IMR-90 (cell line): ENCODE results near the gene ZDHHC14. TPM values are rescaled to one million over a fixed set of nuclear protein-coding genes. Genes with fewer than 3 reads are reported as not detected.

ENCODE experiments used
- ATAC-seq: fragments of 200-7000 bp; cut with Tn5 transposase; 2 replicates; pipeline ENCODE4 v1.9.1; 2020; ENCODE audit warnings: low read depth, mild to moderate bottlenecking, moderate library complexity
- BruUV-seq: library from RNA; stranded (reverse); fragments of 400-500 nt; replicated peaks from 2 replicates; lab custom pipeline; 2021; lab: Mats Ljungman, UMichigan
- CTCF ChIA-PET: fragments of 300-600 bp; formaldehyde crosslinking; extraction: SDS; loops from one replicate; lab custom pipeline; 2021; ENCODE audit warnings: antibody characterized with exemption; lab: Yijun Ruan, JAX
- POLR2A ChIA-PET: fragments of 300-600 bp; sonication (Branson Sonifier 250); formaldehyde crosslinking; loops from one replicate; lab custom pipeline; 2022; ENCODE audit warnings: antibody characterized with exemption; ENCODE audit not compliant: unreplicated experiment; lab: Charles Lee
- DNase-seq: peaks from one replicate; pipeline ENCODE4 v3.0.0; 2013
- H2AFZ ChIP-seq: replicated peaks from 2 replicates; pipeline ENCODE3; 2013; ENCODE audit warnings: low read length, mild to moderate bottlenecking; ENCODE audit not compliant: poor library complexity
- H2AK5ac ChIP-seq: 2 replicates; pipeline ENCODE4 v1.6.1; 2013; ENCODE audit warnings: low read depth, low read length, inconsistent platforms
- H2AK9ac ChIP-seq: replicated peaks from 2 replicates; pipeline ENCODE3; 2013; ENCODE audit warnings: mild to moderate bottlenecking, low read depth, low read length, moderate library complexity; ENCODE audit not compliant: poor library complexity
- H2BK120ac ChIP-seq: 2 replicates; pipeline ENCODE4 v1.6.1; 2013; ENCODE audit warnings: low read depth, low read length, inconsistent platforms
- H2BK15ac ChIP-seq: 3 replicates; pipeline ENCODE4 v1.6.1; 2013; ENCODE audit warnings: low read depth, low read length, inconsistent platforms
- H2BK20ac ChIP-seq: 2 replicates; pipeline ENCODE4 v1.6.1; 2013; ENCODE audit warnings: low read depth, mild to moderate bottlenecking, inconsistent platforms, low read length, moderate library complexity
- H2BK5ac ChIP-seq: 2 replicates; pipeline ENCODE4 v1.6.1; 2013; ENCODE audit warnings: mild to moderate bottlenecking, low read depth, low read length, inconsistent platforms; ENCODE audit not compliant: poor library complexity, severe bottlenecking
- H3K14ac ChIP-seq: replicated peaks from 2 replicates; pipeline ENCODE4 v1.6.1; 2013; ENCODE audit warnings: low read depth, low read length, inconsistent platforms
- H3K18ac ChIP-seq: 2 replicates; pipeline ENCODE4 v1.6.1; 2013; ENCODE audit warnings: low read depth, low read length, control low read depth
- H3K23ac ChIP-seq: 2 replicates; pipeline ENCODE4 v1.6.1; 2013; ENCODE audit warnings: low read depth, low read length, inconsistent platforms
- H3K27ac ChIP-seq: 2 replicates; pipeline ENCODE4 v1.5.1; 2013; ENCODE audit warnings: mild to moderate bottlenecking, control low read depth, low read length; ENCODE audit not compliant: insufficient read depth
- H3K27me3 ChIP-seq: 2 replicates; pipeline ENCODE4 v1.6.1; 2013; ENCODE audit warnings: low read length; ENCODE audit not compliant: control insufficient read depth, insufficient read depth
- H3K36me3 ChIP-seq: 2 replicates; pipeline ENCODE4 v1.6.1; 2013; ENCODE audit warnings: low read length, mixed read lengths; ENCODE audit not compliant: control insufficient read depth, insufficient read depth
- H3K4ac ChIP-seq: 2 replicates; pipeline ENCODE4 v1.6.1; 2013; ENCODE audit warnings: low read depth, low read length, inconsistent platforms
- H3K4me1 ChIP-seq: 2 replicates; pipeline ENCODE4 v1.6.1; 2013; ENCODE audit warnings: low read length, mixed read lengths; ENCODE audit not compliant: control insufficient read depth, insufficient read depth
- H3K4me2 ChIP-seq: 2 replicates; pipeline ENCODE4 v1.6.1; 2013; ENCODE audit warnings: low read depth, mild to moderate bottlenecking, control low read depth, low read length, moderate library complexity
- H3K4me3 ChIP-seq: 2 replicates; pipeline ENCODE4 v1.5.1; 2013; ENCODE audit warnings: low read depth, mild to moderate bottlenecking, control low read depth, low read length, moderate library complexity; ENCODE audit not compliant: insufficient read depth
- H3K56ac ChIP-seq: 2 replicates; pipeline ENCODE4 v1.6.1; 2013; ENCODE audit warnings: low read length, inconsistent platforms; ENCODE audit not compliant: insufficient read depth; ENCODE audit errors: extremely low read depth
- H3K79me1 ChIP-seq, 2 experiments: 2 replicates each; pipeline ENCODE4 v1.6.1; 2013; ENCODE audit warnings: low read length in 2 of 2, inconsistent platforms in 1 of 2, low read depth in 1 of 2
- H3K9ac ChIP-seq: 2 replicates; pipeline ENCODE4 v1.6.1; 2013; ENCODE audit warnings: low read depth, low read length, control low read depth
- H3K9me1 ChIP-seq: 2 replicates; pipeline ENCODE4 v1.6.1; 2013; ENCODE audit warnings: low read length, inconsistent platforms; ENCODE audit not compliant: insufficient read depth
- H3K9me3 ChIP-seq: 2 replicates; pipeline ENCODE4 v1.6.1; 2013; ENCODE audit warnings: low read length; ENCODE audit not compliant: control insufficient read depth, insufficient read depth
- H4K20me1 ChIP-seq: 2 replicates; pipeline ENCODE4 v1.6.1; 2013; ENCODE audit warnings: low read length, inconsistent platforms; ENCODE audit not compliant: insufficient read depth
- H4K5ac ChIP-seq: 2 replicates; pipeline ENCODE4 v1.6.1; 2013; ENCODE audit warnings: mild to moderate bottlenecking, low read depth, low read length, control low read depth
- H4K8ac ChIP-seq, 2 experiments: 2 replicates each; pipeline ENCODE4 v1.6.1; 2013; ENCODE audit warnings: low read depth in 2 of 2, low read length in 2 of 2, control low read depth in 1 of 2, inconsistent platforms in 1 of 2
- H4K91ac ChIP-seq: 2 replicates; pipeline ENCODE4 v1.6.1; 2013; ENCODE audit warnings: low read depth, low read length, inconsistent platforms; ENCODE audit not compliant: insufficient read depth
- RCOR1 ChIP-seq: IDR thresholded peaks from 2 replicates; pipeline ENCODE4 v1.6.1; 2012; ENCODE audit warnings: mild to moderate bottlenecking, low read length, improper control_type of control experiment; ENCODE audit not compliant: insufficient replicate concordance
- RFX5 ChIP-seq: IDR thresholded peaks from 2 replicates; pipeline ENCODE4 v1.8.0; 2012; ENCODE audit warnings: low read depth, mild to moderate bottlenecking, low read length, moderate library complexity
- SMC3 ChIP-seq: fragments of 150-350 bp; IDR thresholded peaks from 2 replicates; pipeline ENCODE4 v1.6.1; 2016; ENCODE audit warnings: low read depth, mild to moderate bottlenecking, antibody characterized with exemption, low read length, moderate library complexity
- WGBS, 2 experiments: methylation state at CpG; one replicate each; pipeline versions ENCODE4 v1.1.5 to v1.1.7; 2013; ENCODE audit warnings: missing lambda C conversion rate in 2 of 2; ENCODE audit not compliant: insufficient read length in 1 of 2; ENCODE audit errors: extremely low coverage in 2 of 2; 5-methylcytosine and 5-hydroxymethylcytosine counted together
- dilution Hi-C: fragments of 300-500 bp; cut with HindIII; formaldehyde crosslinking; loops from one replicate; pipeline ENCODE4 v1.14.3; 2018; ENCODE audit warnings: low sequenced_read_pairs; ENCODE audit not compliant: unreplicated experiment
- in situ Hi-C: fragments of 300-500 bp; cut with MboI; formaldehyde crosslinking; loops from 3 replicates; pipeline ENCODE4 v1.14.3; 2019; ENCODE audit warnings: low sequenced_read_pairs, inconsistent platforms, mixed read lengths
- intact Hi-C: fragments of 100-400 bp; cut with micrococcal nuclease; formaldehyde crosslinking; loops from 2 replicates; pipeline ENCODE4 v1.10.0; 2022
- polyA plus RNA-seq, 3 experiments: library from polyadenylated mRNA; depleted of rRNA; stranded (reverse); fragments of >200 nt; gene quantifications; 2 replicates each; pipeline ENCODE4 v1.2.3, GENCODE V29; 2012; ENCODE audit warnings: low replicate concordance in 1 of 3
- total RNA-seq: library from RNA; depleted of rRNA; stranded (reverse); fragments of >200 nt; gene quantifications from 2 replicates; pipeline ENCODE4 v1.2.3, GENCODE V29; 2012
- TF ChIP-seq, protein P1 (sequence below): conservative IDR thresholded peaks from 2 replicates; pipeline ENCODE4 v1.5.1; 2012; ENCODE audit warnings: mild to moderate bottlenecking, low read depth, low read length, improper control_type of control experiment
- TF ChIP-seq, protein P2 (sequence below): fragments of 150-350 bp; IDR thresholded peaks from 2 replicates; pipeline ENCODE4 v1.6.1; 2017; ENCODE audit warnings: mild to moderate bottlenecking, antibody characterized with exemption, low read length, low read depth

Gene ZDHHC14
- total and polyA plus RNA-seq, 2 of the 4 experiments (the other 2 are of a cell fraction) = 0.90 to 2.0 TPM

DNA sequence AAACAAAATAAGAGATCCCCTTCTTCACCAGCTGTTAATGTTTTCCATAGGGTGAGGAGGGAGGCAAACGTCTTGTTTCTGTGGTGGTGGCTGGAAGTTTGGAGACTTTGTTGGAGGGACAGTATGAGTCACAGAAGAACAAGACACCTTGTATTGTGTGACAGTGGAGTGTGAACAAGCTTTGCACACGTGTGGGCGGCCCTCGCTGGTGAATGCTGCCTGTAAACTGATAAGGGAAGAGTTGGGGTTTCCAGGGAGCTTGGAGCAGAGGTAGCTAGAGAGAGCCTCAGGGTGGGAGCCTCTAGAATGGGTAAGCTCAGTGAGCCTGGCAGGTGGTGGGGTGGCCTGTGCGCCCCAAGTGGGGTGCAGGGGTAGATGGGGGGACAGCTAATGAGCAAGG lies 78.3 kb downstream of the ZDHHC14 start:
- WGBS, 2 experiments = 50% methylated on average over 1 of the region's 5 CpGs; no CpG with 5 or more reads in 1 of the 2 experiments
- POLR2A ChIA-PET = no interaction called here

More for the DNA sequence above, 78.3 kb downstream of the ZDHHC14 start:
- Histone ChIP-seq H3K4me3 (no peak overlapping the region), H3K14ac (no peak overlapping the region), H3K9ac (no peak overlapping the region), H3K18ac (no peak overlapping the region), H3K4me1 (peaks cover 8% of the 10 kb centered on the region), H3K9me1 (peaks cover 8% of the 10 kb centered on the region; the same call in 1 of the 2 replicates), H2BK20ac (no peak overlapping the region), H3K9me3 (no peaks in the 10 kb centered on the region), H2AFZ (no peak overlapping the region), H2BK120ac (no peak overlapping the region), H3K56ac (no peak overlapping the region), H2AK9ac (no peak overlapping the region), H4K91ac (no peak overlapping the region), H4K8ac (no peak overlapping the region), H3K4ac (no peak overlapping the region), H3K4me2 (no peak overlapping the region), H3K27me3 (no peaks in the 10 kb centered on the region), H3K36me3 (no peaks in the 10 kb centered on the region), H2BK5ac (no peak overlapping the region), H2AK5ac (no peak overlapping the region), H3K79me1 (no peaks in the 10 kb centered on the region; a peak in 1 of 4 replicates), H4K20me1 (no peaks in the 10 kb centered on the region), H2BK15ac (no peak overlapping the region; the same call in 2 of the 3 replicates), H3K27ac (no peak overlapping the region), H4K5ac (no peak overlapping the region), H3K23ac (no peak overlapping the region)
- BruUV-seq = no TSS peak
- in situ Hi-C loops = no loop called here
- dilution Hi-C loops = no loop called here
- ATAC-seq (no peak), DNase-seq (no peak)
- intact Hi-C loops = no loop called here
- CTCF ChIA-PET = no interaction called here
- TF ChIP-seq RFX5 (no peak), SMC3 (no peak), RCOR1 (no peak)
- TF ChIP-seq, protein P1, sequence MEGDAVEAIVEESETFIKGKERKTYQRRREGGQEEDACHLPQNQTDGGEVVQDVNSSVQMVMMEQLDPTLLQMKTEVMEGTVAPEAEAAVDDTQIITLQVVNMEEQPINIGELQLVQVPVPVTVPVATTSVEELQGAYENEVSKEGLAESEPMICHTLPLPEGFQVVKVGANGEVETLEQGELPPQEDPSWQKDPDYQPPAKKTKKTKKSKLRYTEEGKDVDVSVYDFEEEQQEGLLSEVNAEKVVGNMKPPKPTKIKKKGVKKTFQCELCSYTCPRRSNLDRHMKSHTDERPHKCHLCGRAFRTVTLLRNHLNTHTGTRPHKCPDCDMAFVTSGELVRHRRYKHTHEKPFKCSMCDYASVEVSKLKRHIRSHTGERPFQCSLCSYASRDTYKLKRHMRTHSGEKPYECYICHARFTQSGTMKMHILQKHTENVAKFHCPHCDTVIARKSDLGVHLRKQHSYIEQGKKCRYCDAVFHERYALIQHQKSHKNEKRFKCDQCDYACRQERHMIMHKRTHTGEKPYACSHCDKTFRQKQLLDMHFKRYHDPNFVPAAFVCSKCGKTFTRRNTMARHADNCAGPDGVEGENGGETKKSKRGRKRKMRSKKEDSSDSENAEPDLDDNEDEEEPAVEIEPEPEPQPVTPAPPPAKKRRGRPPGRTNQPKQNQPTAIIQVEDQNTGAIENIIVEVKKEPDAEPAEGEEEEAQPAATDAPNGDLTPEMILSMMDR = no peak
- TF ChIP-seq, protein P2, sequence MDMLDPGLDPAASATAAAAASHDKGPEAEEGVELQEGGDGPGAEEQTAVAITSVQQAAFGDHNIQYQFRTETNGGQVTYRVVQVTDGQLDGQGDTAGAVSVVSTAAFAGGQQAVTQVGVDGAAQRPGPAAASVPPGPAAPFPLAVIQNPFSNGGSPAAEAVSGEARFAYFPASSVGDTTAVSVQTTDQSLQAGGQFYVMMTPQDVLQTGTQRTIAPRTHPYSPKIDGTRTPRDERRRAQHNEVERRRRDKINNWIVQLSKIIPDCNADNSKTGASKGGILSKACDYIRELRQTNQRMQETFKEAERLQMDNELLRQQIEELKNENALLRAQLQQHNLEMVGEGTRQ = no peak
